ENCODE results near the gene COTL1.

GRCh38 chr16:84546669-84547545, 71.0 kb downstream of the COTL1 start:
- TF ChIP-seq ESRRG (CRISPR knock-in tag; IDR thresholded peaks at IDR 0.05) = no peak
- no peak for TF ChIP-seq ARNTL (CRISPR knock-in tag; IDR thresholded peaks at IDR 0.05; ENCODE audit: borderline replicate concordance, low read depth)
- TF ChIP-seq CREB5 (CRISPR knock-in tag; IDR thresholded peaks at IDR 0.05; ENCODE audit: low read depth) = no peak
- TF ChIP-seq CSDC2 (CRISPR knock-in tag; IDR thresholded peaks at IDR 0.05) = no peak
- no peak for TF ChIP-seq TOX (CRISPR knock-in tag; IDR thresholded peaks at IDR 0.05; ENCODE audit: borderline replicate concordance)
- no peak for TF ChIP-seq GLIS3 (CRISPR knock-in tag; IDR thresholded peaks at IDR 0.05)
- TF ChIP-seq OSR1 (CRISPR knock-in tag; IDR thresholded peaks at IDR 0.05) = no peak

Measured in SK-N-SH treated with all-trans-retinoic acid at 6 μM for 48 hours (cell line).